K562 (cell line): ENCODE data around the gene GPR83. TPM values are rescaled to one million over a fixed set of nuclear protein-coding genes. Genes with fewer than 3 reads are reported as not detected.

ENCODE experiments used
- ATAC-seq: fragments of 200-7000 bp; cut with Tn5 transposase; 3 replicates; pipeline ENCODE4 v1.9.1; 2020; ENCODE audit warnings: moderate library complexity
- BruUV-seq: library from RNA; stranded (reverse); fragments of 400-500 nt; replicated peaks from 2 replicates; lab custom pipeline; 2021; lab: Mats Ljungman, UMichigan
- CTCF ChIA-PET: fragments of 300-600 bp; formaldehyde crosslinking; extraction: SDS; loops from one replicate; lab custom pipeline; 2021; ENCODE audit warnings: low intra/inter-chr PET ratio; lab: Yijun Ruan, JAX
- POLR2A ChIA-PET: fragments of 300-600, 350-650 bp; sonication (Branson Sonifier 250); formaldehyde crosslinking; extraction: SDS; loops from one replicate; lab custom pipeline; 2021; ENCODE audit warnings: antibody characterized with exemption, inconsistent platforms; lab: Yijun Ruan, JAX
- DNase-seq, 4 experiments: peaks; one replicate each; pipeline versions ENCODE4 v3.0.0 to v3.0.0-alpha.2; 2011 to 2018; ENCODE audit warnings: low spot score in 3 of 4, mixed read lengths in 3 of 4; ENCODE audit errors: extremely low read depth in 1 of 4
- FAIRE-seq: peaks from 2 replicates; lab custom pipeline; 2011; peaks lifted over from hg19 to GRCh38; lab: Jason Lieb, UNC
- H2AFZ ChIP-seq: 2 replicates; pipeline ENCODE4 v1.6.0; 2011; ENCODE audit warnings: low read depth, low read length, control low read depth, inconsistent platforms
- H3K27ac ChIP-seq: fragments of 200-600 bp; 3 replicates; pipeline ENCODE4 v1.8.0; 2011; ENCODE audit warnings: low read depth, mild to moderate bottlenecking, control low read depth, inconsistent platforms, low read length, moderate library complexity, mixed read lengths; ENCODE audit errors: extremely low read depth
- H3K27me3 ChIP-seq, 2 experiments: fragments of 300-600 bp in 1 of 2; 2 replicates in 1 of 2; 3 replicates in 1 of 2; pipeline versions ENCODE4 v1.6.0 to v1.8.0; 2011; ENCODE audit warnings: inconsistent platforms in 2 of 2, low read length in 2 of 2, mild to moderate bottlenecking in 1 of 2, mixed read lengths in 1 of 2, moderate library complexity in 1 of 2; ENCODE audit not compliant: control insufficient read depth in 2 of 2, insufficient read depth in 2 of 2
- H3K36me3 ChIP-seq: fragments of 300-600 bp; 3 replicates; pipeline ENCODE4 v1.8.0; 2011; ENCODE audit warnings: mild to moderate bottlenecking, low read length, inconsistent platforms; ENCODE audit not compliant: control insufficient read depth, insufficient read depth
- H3K4me1 ChIP-seq, 2 experiments: fragments of 200-600 bp in 1 of 2; replicated peaks in 1 of 2; 2 replicates in 1 of 2; 3 replicates in 1 of 2; pipeline versions ENCODE4 v1.5.1 to v1.8.0; 2011; ENCODE audit warnings: inconsistent platforms in 2 of 2, low read length in 2 of 2, mild to moderate bottlenecking in 1 of 2, mixed read lengths in 1 of 2, moderate library complexity in 1 of 2; ENCODE audit not compliant: control insufficient read depth in 2 of 2, insufficient read depth in 2 of 2
- H3K4me2 ChIP-seq: 2 replicates; pipeline ENCODE4 v1.6.1; 2011; ENCODE audit warnings: low read length, control low read depth, inconsistent platforms, mixed read lengths; ENCODE audit not compliant: insufficient read depth
- H3K4me3 ChIP-seq: fragments of 200-600 bp; sonication (generic), shearing (Covaris generic); 2 replicates; pipeline ENCODE4 v1.5.1; 2016; ENCODE audit warnings: control low read depth, inconsistent platforms
- H3K79me2 ChIP-seq: fragments of 200-600 bp; 3 replicates; pipeline ENCODE4 v1.8.0; 2011; ENCODE audit warnings: low read length, inconsistent platforms; ENCODE audit not compliant: control insufficient read depth, insufficient read depth
- H3K9ac ChIP-seq, 2 experiments: 2 replicates each; pipeline versions ENCODE4 v1.6.0 to v1.6.1; 2011; ENCODE audit warnings: low read depth in 2 of 2, low read length in 2 of 2, control low read depth in 1 of 2, inconsistent platforms in 1 of 2, mild to moderate bottlenecking in 1 of 2, mixed read lengths in 1 of 2; ENCODE audit not compliant: insufficient read depth in 1 of 2
- H3K9me1 ChIP-seq: one replicate; pipeline ENCODE4 v1.6.0; 2011; ENCODE audit warnings: inconsistent platforms, mild to moderate bottlenecking, low read length, moderate library complexity; ENCODE audit not compliant: control insufficient read depth, insufficient read depth
- H3K9me3 ChIP-seq: replicated peaks from 2 replicates; pipeline ENCODE4 v1.5.1; 2011; ENCODE audit warnings: low read depth, low read length, inconsistent platforms; ENCODE audit not compliant: control insufficient read depth, insufficient read depth
- H4K20me1 ChIP-seq: replicated peaks from 2 replicates; pipeline ENCODE4 v1.6.1; 2011; ENCODE audit warnings: low read length, inconsistent platforms, mixed read lengths; ENCODE audit not compliant: control insufficient read depth, insufficient read depth
- CEBPB ChIP-seq: fragments of 450-650 bp; IDR thresholded peaks from 2 replicates; pipeline ENCODE4 v1.6.1; 2016; ENCODE audit warnings: missing genetic modification characterization, missing compliant biosample characterization
- MEF2A ChIP-seq: IDR thresholded peaks from 2 replicates; pipeline ENCODE4 v1.6.1; 2011; ENCODE audit warnings: low read depth, mild to moderate bottlenecking, low read length, moderate library complexity; ENCODE audit not compliant: control insufficient read depth
- TBP ChIP-seq: optimal IDR thresholded peaks from 2 replicates; pipeline ENCODE3; 2011; ENCODE audit warnings: low read depth, low read length, improper control_type of control experiment
- TCF7 ChIP-seq: sonication (generic); IDR thresholded peaks from 2 replicates; pipeline ENCODE4 v1.6.1; 2016; ENCODE audit warnings: antibody characterized with exemption, borderline replicate concordance
- ZNF165 ChIP-seq: fragments of 250-450 bp; sonication (Bioruptor Pico); IDR thresholded peaks from 2 replicates; pipeline ENCODE4 v1.4.0; 2020; ENCODE audit warnings: borderline replicate concordance
- ZNF407 ChIP-seq: fragments of 450-650 bp; IDR thresholded peaks from 2 replicates; pipeline ENCODE4 v1.6.1; 2016; ENCODE audit warnings: low read depth
- WGBS: fragments of 100-300 bp; shearing (Covaris generic); methylation state at CpG from one replicate; pipeline ENCODE4 v1.1.6; 2016; ENCODE audit warnings: low coverage, mixed read lengths; ENCODE audit not compliant: insufficient coverage; ENCODE audit errors: missing lambda C conversion rate; 5-methylcytosine and 5-hydroxymethylcytosine counted together
- in situ Hi-C: fragments of 300-500 bp; cut with MboI; formaldehyde crosslinking; loops from 4 replicates; pipeline ENCODE4 v1.15.0; 2018; ENCODE audit warnings: inconsistent platforms, mixed read lengths
- intact Hi-C: fragments of 100-400 bp; cut with micrococcal nuclease; formaldehyde crosslinking; loops from 2 replicates; pipeline ENCODE4 v1.14.2; 2022
- polyA plus RNA-seq, 8 experiments: library from polyadenylated mRNA; depleted of rRNA in 4 of 8; stranded (reverse) in 5 of 8; unstranded in 3 of 8; fragments of >200 nt; fragmentation: Nextera tagmentation in 2 of 8; fragmentation: Illumina TruSeq in 1 of 8; extraction: Ambion mirVana in 2 of 8; extraction: Trizol in 1 of 8; gene quantifications; 2 replicates each; pipeline versions ENCODE4 v1.2.1 to v1.2.3, GENCODE V29; 2011 to 2014; ENCODE audit warnings: inconsistent platforms in 1 of 8, missing spikeins in 1 of 8
- total RNA-seq, 7 experiments: library from RNA; depleted of rRNA in 6 of 7; stranded (reverse); fragments of >200 nt in 6 of 7; fragmentation: Illumina TruSeq in 2 of 7; extraction: Trizol in 2 of 7; gene quantifications; 2 replicates each; pipeline versions ENCODE4 v1.2.1 to v1.2.3, GENCODE V29; 2011 to 2021; ENCODE audit warnings: low replicate concordance in 1 of 7
- TF ChIP-seq, protein P1 (sequence below): fragments of 250-450 bp; sonication (Bioruptor Pico); IDR thresholded peaks from 2 replicates; pipeline ENCODE4 v1.4.0; 2020; ENCODE audit warnings: mild to moderate bottlenecking, moderate library complexity

GPR83 gene
- total and polyA plus RNA-seq, 9 of the 15 experiments (the other 6 are each of a cell fraction or from before 2014, with no cell fraction given) = 0.03 to 0.13 (median 0.08) TPM; not detected in 2

DNA sequence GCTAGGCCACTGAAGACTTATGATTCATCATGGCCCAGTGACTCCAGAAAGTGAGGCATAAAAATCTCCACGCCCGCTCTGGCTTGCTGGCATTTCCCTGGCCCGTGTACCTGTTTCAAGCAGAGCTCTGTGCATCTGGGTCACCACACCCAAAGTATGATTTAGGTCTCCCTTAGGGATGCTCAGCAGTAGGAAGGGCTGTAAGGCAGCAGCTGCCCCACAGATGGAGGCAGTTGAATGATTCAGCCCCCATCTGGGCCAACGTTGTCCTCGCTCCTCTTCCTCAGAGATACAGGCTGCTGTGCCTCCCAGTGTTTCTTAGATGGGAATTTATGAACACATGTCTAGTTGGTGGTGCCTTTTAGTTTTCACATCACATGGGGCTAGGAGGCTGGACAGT is 21.6 kb downstream of the GPR83 start (continued):
- no peak for TF ChIP-seq ZNF407

DNA sequence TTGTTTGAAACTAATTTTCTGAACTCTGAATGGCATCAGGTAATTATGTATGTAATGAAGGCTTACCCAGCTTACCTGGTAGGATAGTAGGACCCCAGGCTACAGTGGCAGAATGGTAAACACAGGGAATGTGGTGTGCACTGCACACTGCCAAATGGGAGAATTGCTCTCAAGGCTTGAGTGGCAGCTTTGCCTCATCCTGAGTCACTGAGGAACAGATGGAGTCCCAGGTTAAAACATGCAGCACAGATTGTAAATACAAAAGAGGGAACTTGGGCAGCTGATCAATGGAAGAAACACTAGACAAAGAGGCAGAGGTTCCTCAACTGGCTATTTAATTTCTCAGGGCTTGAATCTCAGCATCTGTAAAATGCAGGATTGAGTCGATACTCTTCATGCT is 24.4 kb downstream of the GPR83 start:
- H3K4me3 ChIP-seq = no peak overlapping the region
- no peaks in the 10 kb centered on the region for H3K79me2 ChIP-seq
- POLR2A ChIA-PET = no interaction called here
- no peaks in the 10 kb centered on the region for H3K9me1 ChIP-seq
- intact Hi-C loops = no loop called here
- no TSS peak for BruUV-seq
- no peak overlapping the region for H3K4me2 ChIP-seq
- peaks cover 0 to 20% of the 10 kb centered on the region in 2 experiments; a peak in 3 of 5 replicates for H3K27me3 ChIP-seq
- TF ChIP-seq ZNF165 (CRISPR knock-in tag) = no peak
- no peak for TF ChIP-seq MEF2A
- no peak for TF ChIP-seq TBP
- no peak for TF ChIP-seq TCF7
- TF ChIP-seq, protein P1, sequence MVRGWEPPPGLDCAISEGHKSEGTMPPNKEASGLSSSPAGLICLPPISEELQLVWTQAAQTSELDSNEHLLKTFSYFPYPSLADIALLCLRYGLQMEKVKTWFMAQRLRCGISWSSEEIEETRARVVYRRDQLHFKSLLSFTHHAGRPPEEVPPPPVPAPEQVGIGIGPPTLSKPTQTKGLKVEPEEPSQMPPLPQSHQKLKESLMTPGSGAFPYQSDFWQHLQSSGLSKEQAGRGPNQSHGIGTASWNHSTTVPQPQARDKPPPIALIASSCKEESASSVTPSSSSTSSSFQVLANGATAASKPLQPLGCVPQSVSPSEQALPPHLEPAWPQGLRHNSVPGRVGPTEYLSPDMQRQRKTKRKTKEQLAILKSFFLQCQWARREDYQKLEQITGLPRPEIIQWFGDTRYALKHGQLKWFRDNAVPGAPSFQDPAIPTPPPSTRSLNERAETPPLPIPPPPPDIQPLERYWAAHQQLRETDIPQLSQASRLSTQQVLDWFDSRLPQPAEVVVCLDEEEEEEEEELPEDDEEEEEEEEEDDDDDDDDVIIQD (CRISPR knock-in tag) = no peak
- TF ChIP-seq CEBPB (tag) = no peak
- TF ChIP-seq, all 486 proteins: peak for 0
- H3K36me3 ChIP-seq = no peaks in the 10 kb centered on the region
- no peaks in the 10 kb centered on the region for H4K20me1 ChIP-seq
- H3K9ac ChIP-seq = no peak overlapping the region
- H3K9me3 ChIP-seq = no peaks in the 10 kb centered on the region
- DNase-seq (no peak), ATAC-seq (no peak), FAIRE-seq (no peak)
- WGBS = 0% methylated on average over 1 of the region's 1 CpG
- H3K27ac ChIP-seq = no peak overlapping the region
- in situ Hi-C loops = no loop called here
- H3K4me1 ChIP-seq = no peaks in the 10 kb centered on the region
- CTCF ChIA-PET = no interaction called here
- no peak overlapping the region for H2AFZ ChIP-seq
